Activated CD8-positive, alpha-beta T cell treated with anti-CD3 and anti-CD28 coated beads, Interleukin-2, amount 10 ng/mL, durations not matched to agents 7 days and 5 days (primary cell): ENCODE data around the gene CSTPP1. TPM values are rescaled to one million over a fixed set of nuclear protein-coding genes. Genes with fewer than 3 reads are reported as not detected.
"Not testable (repeated sequence)": the region's sequence is repeated elsewhere in the genome, so short reads cannot be mapped to it uniquely, and the experiment has no call there.

Source experiments
- ATAC-seq: fragments of 150-1000 bp; cut with Tn5 transposase; one replicate; pipeline ENCODE4 v1.10.0; 2021; ENCODE audit warnings: moderate library complexity
- CTCF ChIA-PET: fragments of 350-600 bp; sonication (Branson Sonifier 250); formaldehyde crosslinking; loops from one replicate; lab custom pipeline; 2021; ENCODE audit warnings: antibody characterized with exemption; lab: Charles Lee
- POLR2A ChIA-PET: fragments of 350-600 bp; sonication (Branson Sonifier 250); formaldehyde crosslinking; loops from one replicate; lab custom pipeline; 2021; ENCODE audit warnings: antibody characterized with exemption; lab: Charles Lee
- DNase-seq: peaks from one replicate; pipeline ENCODE4 v3.0.0-alpha.2; 2020
- H3K27ac Mint-ChIP-seq: one replicate; pipeline ENCODE4 v1.8.0; 2021; ENCODE audit warnings: mild to moderate bottlenecking, mixed read lengths
- H3K27me3 Mint-ChIP-seq: one replicate; pipeline ENCODE4 v1.8.0; 2021; ENCODE audit warnings: low read depth, mixed read lengths
- H3K36me3 Mint-ChIP-seq: one replicate; pipeline ENCODE4 v1.8.0; 2021; ENCODE audit warnings: low read depth, mixed read lengths
- H3K4me1 Mint-ChIP-seq: one replicate; pipeline ENCODE4 v1.8.0; 2021; ENCODE audit warnings: low read depth, mixed read lengths
- H3K4me3 Mint-ChIP-seq: one replicate; pipeline ENCODE4 v1.8.0; 2021; ENCODE audit warnings: mild to moderate bottlenecking, mixed read lengths
- H3K9me3 Mint-ChIP-seq: one replicate; pipeline ENCODE4 v1.8.0; 2022; ENCODE audit warnings: mixed read lengths; ENCODE audit not compliant: insufficient read depth
- total RNA-seq, 2 experiments: library from RNA; stranded (reverse); gene quantifications; one replicate each; pipeline ENCODE4 v1.2.3, GENCODE V29; 2021

The CSTPP1 gene
- total RNA-seq, 2 experiments from 2014 or later, result 15.6 to 15.8 TPM

DNA sequence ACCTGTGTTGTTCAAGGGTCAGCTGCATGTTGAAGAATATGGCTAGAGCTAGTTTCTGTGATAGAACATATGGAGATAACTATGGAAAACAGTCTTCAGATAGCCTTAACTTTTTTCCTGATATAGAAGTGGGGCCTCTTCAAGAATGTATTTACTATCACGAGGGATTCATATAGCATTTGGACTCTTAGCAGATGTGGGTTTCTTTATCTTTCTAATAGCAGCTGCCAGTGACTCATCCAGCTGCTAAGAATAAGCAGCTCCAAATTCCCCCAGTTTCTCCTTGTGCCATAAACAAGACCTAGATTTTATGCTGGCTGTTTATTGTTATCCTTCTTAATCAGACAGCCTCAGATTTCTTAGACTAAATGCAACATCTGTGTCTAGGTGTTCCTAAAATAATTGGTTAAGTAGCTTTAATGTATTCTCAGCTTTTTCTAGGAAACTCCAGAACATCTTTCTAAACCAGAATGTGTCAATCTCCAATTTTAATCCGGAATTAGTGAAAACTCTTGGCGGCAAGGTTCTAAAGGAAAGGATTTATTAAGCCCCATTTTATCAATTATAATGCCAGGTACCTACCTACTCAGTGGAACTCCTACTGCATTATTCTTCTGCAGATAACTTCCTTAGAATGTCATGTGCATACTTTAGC lies 119.8 kb downstream of the CSTPP1 start:
- CTCF ChIA-PET, result no interaction called here

GRCh38 chr11:47057365-47057764 lies 120.8 kb downstream of the CSTPP1 start:
- ChIA-PET POLR2A (no interaction called here), CTCF (no interaction called here)
- DNase-seq, result no peak
- ATAC-seq, result no peak
- peaks cover 15% of the 10 kb centered on the region for H3K4me1 Mint-ChIP-seq
- H3K27me3 Mint-ChIP-seq, result no peaks in the 10 kb centered on the region
- no peaks in the 10 kb centered on the region for H3K9me3 Mint-ChIP-seq
- no peak overlapping the region for H3K27ac Mint-ChIP-seq
- H3K4me3 Mint-ChIP-seq, result no peak overlapping the region
- H3K36me3 Mint-ChIP-seq, result no peaks in the 10 kb centered on the region

More for the DNA sequence above, 119.8 kb downstream of the CSTPP1 start:
- Mint-ChIP-seq H3K27me3 (no peaks in the 10 kb centered on the region), H3K4me3 (no peak overlapping the region), H3K4me1 (peaks cover 10% of the 10 kb centered on the region), H3K9me3 (no peaks in the 10 kb centered on the region), H3K36me3 (no peaks in the 10 kb centered on the region), H3K27ac (no peak overlapping the region)
- no peak for DNase-seq
- POLR2A ChIA-PET, result no interaction called here
- ATAC-seq, result no peak

DNA sequence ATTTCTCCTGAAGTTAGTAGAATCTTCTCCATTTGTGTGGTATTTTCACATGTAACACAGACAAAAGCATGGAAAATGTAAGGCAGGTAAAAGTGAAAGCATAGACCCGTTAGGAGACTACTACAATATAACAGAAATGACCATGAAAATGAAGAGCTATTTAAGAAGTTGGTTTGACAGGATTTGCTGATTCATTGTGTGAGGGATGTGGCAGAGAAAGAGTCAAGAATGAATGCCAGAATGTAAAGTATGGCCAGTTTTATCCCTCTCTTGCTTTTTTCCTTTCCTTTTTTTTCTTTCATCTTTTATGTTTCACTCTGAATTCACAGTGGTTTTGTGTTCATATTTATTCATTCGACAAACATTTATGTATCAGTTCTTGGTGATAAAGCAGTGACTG lies 124.2 kb downstream of the CSTPP1 start:
- DNase-seq, result no peak
- no peaks in the 10 kb centered on the region for H3K9me3 Mint-ChIP-seq
- peaks cover 2% of the 10 kb centered on the region for H3K36me3 Mint-ChIP-seq
- no peak overlapping the region for H3K27ac Mint-ChIP-seq
- ChIA-PET POLR2A (interaction anchor here (0.6 kb wide), 1 partner anchor 144 kb away, joined by 3 read pairs; no protein-coding TSS in a partner anchor), CTCF (interaction anchor here (1.5 kb wide), 1 partner anchor 62 kb away, joined by 4 read pairs; no protein-coding TSS in a partner anchor)
- H3K27me3 Mint-ChIP-seq, result no peaks in the 10 kb centered on the region
- peaks cover 15% of the 10 kb centered on the region for H3K4me1 Mint-ChIP-seq
- H3K4me3 Mint-ChIP-seq, result no peak overlapping the region
- ATAC-seq, result no peak

GRCh38 chr11:47061429-47062178 lies 125.0 kb downstream of the CSTPP1 start:
- DNase-seq, result no peak
- Mint-ChIP-seq H3K27ac (no peak overlapping the region), H3K9me3 (no peaks in the 10 kb centered on the region), H3K36me3 (peaks cover 2% of the 10 kb centered on the region), H3K4me1 (peaks cover 15% of the 10 kb centered on the region), H3K27me3 (no peaks in the 10 kb centered on the region), H3K4me3 (no peak overlapping the region)
- ATAC-seq, result no peak
- CTCF ChIA-PET, result interaction anchor here (1.5 kb wide), 1 partner anchor 63 kb away, joined by 4 read pairs; no protein-coding TSS in a partner anchor
- POLR2A ChIA-PET, result no interaction called here

DNA sequence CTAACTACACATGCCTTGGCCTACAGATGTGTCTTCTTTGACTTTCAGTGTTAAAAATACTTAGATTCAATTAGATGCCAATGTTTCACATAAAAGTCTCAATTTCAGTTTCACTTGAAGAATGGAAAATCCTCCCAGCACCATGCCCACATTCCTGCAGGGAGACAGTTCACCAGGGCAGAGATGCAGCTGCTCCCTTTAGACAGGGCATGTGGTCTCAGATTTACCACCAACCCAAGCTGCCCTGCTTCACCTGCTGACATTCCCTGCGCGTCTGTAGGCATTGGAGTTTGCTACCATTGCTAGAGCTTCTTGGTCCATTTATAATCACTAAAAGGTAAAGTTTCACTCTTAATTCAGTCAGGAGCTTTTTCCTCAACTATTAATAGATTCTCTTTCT lies 126.2 kb downstream of the CSTPP1 start:
- ATAC-seq, result no peak
- Mint-ChIP-seq H3K27ac (no peak overlapping the region), H3K9me3 (no peaks in the 10 kb centered on the region), H3K27me3 (no peaks in the 10 kb centered on the region), H3K4me1 (peaks cover 15% of the 10 kb centered on the region), H3K36me3 (peaks cover 2% of the 10 kb centered on the region), H3K4me3 (no peak overlapping the region)
- DNase-seq, result no peak
- POLR2A ChIA-PET, result no interaction called here
- CTCF ChIA-PET, result no interaction called here

GRCh38 chr11:47067401-47067800 lies 130.8 kb downstream of the CSTPP1 start:
- CTCF ChIA-PET, result interaction anchor here (0.9 kb wide), 1 partner anchor 86 kb away, joined by 3 read pairs; no protein-coding TSS in a partner anchor
- Mint-ChIP-seq H3K36me3 (peaks cover 2% of the 10 kb centered on the region), H3K27me3 (no peaks in the 10 kb centered on the region), H3K27ac (no peak overlapping the region), H3K9me3 (no peaks in the 10 kb centered on the region), H3K4me3 (no peak overlapping the region), H3K4me1 (no peaks in the 10 kb centered on the region)
- POLR2A ChIA-PET, result no interaction called here
- ATAC-seq (no peak), DNase-seq (no peak)

DNA sequence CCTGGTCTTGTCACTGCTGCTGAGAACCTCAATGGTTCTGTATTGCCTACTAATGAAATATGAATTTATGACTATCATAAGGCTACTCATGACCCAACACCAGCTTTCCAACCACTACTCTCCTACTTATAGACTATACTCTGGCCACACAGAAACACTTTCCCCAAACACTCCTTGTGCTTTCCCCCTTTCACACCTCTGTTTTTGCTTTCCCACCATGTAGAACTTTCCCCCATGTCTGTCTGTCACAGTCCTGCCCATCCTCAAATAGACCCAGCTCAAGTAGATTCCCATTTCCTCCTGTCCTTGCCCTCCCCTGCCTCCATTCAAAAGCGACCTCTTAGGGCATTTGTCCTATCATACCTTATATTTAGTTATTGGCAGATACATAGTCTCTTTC lies 134.2 kb downstream of the CSTPP1 start:
- H3K27me3 Mint-ChIP-seq, result no peaks in the 10 kb centered on the region
- ChIA-PET CTCF (no interaction called here), POLR2A (interaction anchor here (0.6 kb wide), 1 partner anchor 575 kb away, joined by 4 read pairs; no protein-coding TSS in a partner anchor)
- no peak overlapping the region for H3K27ac Mint-ChIP-seq
- no peaks in the 10 kb centered on the region for H3K4me1 Mint-ChIP-seq
- no peaks in the 10 kb centered on the region for H3K9me3 Mint-ChIP-seq
- DNase-seq (no peak), ATAC-seq (no peak)
- H3K4me3 Mint-ChIP-seq, result no peak overlapping the region
- no peaks in the 10 kb centered on the region for H3K36me3 Mint-ChIP-seq

GRCh38 chr11:47071341-47071740 lies 134.8 kb downstream of the CSTPP1 start:
- no peak for DNase-seq
- POLR2A ChIA-PET, result no interaction called here
- Mint-ChIP-seq H3K36me3 (no peaks in the 10 kb centered on the region), H3K27ac (no peak overlapping the region), H3K4me3 (no peak overlapping the region), H3K4me1 (no peaks in the 10 kb centered on the region), H3K9me3 (no peaks in the 10 kb centered on the region), H3K27me3 (no peaks in the 10 kb centered on the region)
- CTCF ChIA-PET, result no interaction called here
- ATAC-seq, result no peak

DNA sequence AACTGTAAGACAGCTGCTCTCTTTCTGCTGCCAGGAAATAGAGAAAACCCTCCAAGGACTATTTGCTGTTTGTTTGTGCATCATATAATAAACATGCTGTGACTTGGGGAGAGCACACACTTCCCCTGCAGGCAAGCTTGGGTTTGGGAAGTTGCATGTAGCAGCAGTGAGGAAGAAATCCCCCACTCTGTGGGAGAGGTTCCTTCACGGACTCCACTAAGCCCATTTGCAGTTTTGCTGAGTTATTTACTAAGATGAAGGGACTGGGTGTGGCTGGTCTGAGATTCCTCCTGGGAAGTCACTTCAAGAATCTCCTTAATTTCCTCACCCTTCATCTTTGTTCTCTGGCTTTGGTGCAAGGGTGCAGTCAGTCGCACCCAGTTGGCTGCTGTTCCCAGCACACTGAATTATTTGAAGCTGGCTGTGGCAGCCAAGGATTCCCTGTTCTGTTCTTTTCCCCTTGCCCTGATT lies 135.3 kb downstream of the CSTPP1 start:
- DNase-seq (no peak), ATAC-seq (no peak)
- H3K36me3 Mint-ChIP-seq, result no peaks in the 10 kb centered on the region
- H3K9me3 Mint-ChIP-seq, result no peaks in the 10 kb centered on the region
- H3K4me1 Mint-ChIP-seq, result no peaks in the 10 kb centered on the region
- H3K27me3 Mint-ChIP-seq, result no peaks in the 10 kb centered on the region
- POLR2A ChIA-PET, result no interaction called here
- no peak overlapping the region for H3K27ac Mint-ChIP-seq
- no peak overlapping the region for H3K4me3 Mint-ChIP-seq
- CTCF ChIA-PET, result interaction anchor here (1.4 kb wide), 1 partner anchor 9 kb away, joined by 3 read pairs; no protein-coding TSS in a partner anchor

DNA sequence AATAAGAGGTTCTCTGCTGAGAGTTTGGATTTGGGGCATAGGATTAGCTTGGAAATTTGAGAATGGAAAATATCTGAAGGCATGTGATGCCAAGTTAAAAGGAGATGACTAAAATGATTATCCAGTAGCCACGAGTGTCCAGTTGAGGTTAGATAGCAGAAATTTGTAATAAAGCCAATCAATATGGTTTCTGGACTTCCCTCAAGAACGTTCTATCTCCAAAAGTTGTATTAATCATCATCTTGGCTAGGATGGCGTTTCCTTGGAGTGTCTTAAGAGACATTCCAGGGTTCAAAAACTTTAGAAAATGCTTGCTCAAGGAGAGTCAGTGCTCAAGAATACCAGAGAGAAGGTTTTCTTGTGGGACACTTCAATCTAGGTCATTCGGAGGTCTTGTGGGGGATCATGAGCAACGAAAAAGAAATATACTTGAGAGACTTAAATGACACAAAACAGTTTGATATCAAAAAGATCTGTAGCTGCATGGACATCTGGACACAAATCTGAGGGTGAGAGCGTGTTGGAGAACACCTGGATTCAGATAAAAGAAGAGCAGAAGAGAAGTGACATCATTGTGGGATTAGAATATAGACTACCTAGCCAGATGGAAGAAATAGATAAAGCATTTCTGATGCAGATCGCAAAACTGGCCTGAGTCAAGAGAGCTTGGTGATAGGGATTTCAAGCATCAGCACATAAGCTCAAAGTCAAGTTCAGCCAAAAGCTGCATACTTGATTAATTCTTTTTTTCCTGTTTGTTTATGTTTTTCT lies 142.4 kb downstream of the CSTPP1 start:
- POLR2A ChIA-PET, result no interaction called here
- no peak overlapping the region for H3K4me3 Mint-ChIP-seq
- CTCF ChIA-PET, result no interaction called here
- H3K27ac Mint-ChIP-seq, result no peak overlapping the region
- H3K4me1 Mint-ChIP-seq, result peaks cover 2% of the 10 kb centered on the region
- no peak for DNase-seq
- H3K36me3 Mint-ChIP-seq, result no peaks in the 10 kb centered on the region
- no peaks in the 10 kb centered on the region for H3K27me3 Mint-ChIP-seq
- H3K9me3 Mint-ChIP-seq, result no peaks in the 10 kb centered on the region
- no peak for ATAC-seq

- CTCF ChIA-PET, result interaction anchor here (0.6 to 1.4 kb wide), 4 partner anchors 8 to 99 kb away, joined by 3 to 6 read pairs (median 4); no protein-coding TSS in a partner anchor
- POLR2A ChIA-PET, H3K36me3 Mint-ChIP-seq, H3K27me3 Mint-ChIP-seq, DNase-seq, H3K4me3 Mint-ChIP-seq, H3K4me1 Mint-ChIP-seq, ATAC-seq, H3K9me3 Mint-ChIP-seq, H3K27ac Mint-ChIP-seq: not testable (repeated sequence)
Observed at GRCh38 chr11:47080775-47081174, 144.2 kb downstream of the CSTPP1 start.
